ENCODE results near the gene SDSL.

SDSL gene

DNA sequence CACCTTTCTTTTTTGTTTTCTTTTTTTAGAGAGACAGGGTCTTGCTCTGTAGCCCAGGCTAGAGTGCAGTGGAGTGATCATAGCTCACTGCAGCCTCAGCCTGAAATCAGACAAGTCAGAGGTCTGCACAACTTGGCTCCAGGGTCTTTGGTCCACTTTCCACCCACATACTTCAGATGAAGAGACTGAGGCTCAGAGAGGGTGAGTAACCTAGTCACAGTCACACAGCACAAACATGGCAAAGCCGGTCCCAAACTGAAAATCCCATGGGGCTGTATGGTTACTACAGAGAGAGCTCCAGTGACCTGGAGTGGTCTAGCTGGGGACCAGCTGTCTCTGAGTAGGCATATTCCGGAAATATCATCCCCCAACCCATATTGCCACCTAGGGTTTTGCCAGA is 30.3 kb downstream of the SDSL start:
- DNase-seq: no peak

DNA sequence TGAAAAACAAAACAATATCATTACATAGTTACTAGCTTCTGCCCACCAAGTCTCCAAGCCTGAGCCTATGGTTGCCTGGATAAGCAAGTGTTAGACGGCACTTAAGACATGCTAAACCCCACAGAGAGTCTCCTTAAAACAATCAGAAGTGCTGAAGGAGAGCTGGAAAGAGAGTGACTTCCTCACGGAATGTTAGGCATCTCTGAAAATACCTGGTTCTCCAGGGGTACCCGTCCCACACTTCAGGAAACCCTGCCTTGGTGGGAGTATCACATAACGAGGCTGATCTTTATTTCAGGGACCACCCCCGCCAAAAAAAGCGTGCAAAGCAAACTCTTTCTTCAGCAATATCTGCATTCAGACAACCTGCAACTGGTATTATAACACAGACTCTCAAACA is 31.1 kb downstream of the SDSL start:
- no peak for DNase-seq

DNA sequence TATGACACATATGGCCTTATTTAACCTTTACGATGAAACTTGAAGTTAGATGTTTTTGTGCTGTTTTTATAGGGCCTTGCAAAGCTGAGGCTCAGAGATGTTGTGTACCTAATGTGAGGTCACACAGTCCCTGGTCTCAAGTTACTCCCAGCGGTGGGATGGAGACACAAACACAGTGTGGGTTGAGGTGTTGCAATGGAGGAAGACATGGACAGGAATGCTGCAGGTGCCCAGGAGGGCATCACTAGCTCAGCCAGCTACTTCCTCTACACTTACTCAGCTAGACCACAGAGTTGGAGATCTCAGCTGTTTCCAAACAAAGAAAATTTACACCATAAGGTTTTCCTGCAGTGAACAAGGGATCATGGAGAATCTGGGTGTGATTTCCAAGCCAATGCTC is 34.0 kb downstream of the SDSL start:
- no peak for DNase-seq

DNA sequence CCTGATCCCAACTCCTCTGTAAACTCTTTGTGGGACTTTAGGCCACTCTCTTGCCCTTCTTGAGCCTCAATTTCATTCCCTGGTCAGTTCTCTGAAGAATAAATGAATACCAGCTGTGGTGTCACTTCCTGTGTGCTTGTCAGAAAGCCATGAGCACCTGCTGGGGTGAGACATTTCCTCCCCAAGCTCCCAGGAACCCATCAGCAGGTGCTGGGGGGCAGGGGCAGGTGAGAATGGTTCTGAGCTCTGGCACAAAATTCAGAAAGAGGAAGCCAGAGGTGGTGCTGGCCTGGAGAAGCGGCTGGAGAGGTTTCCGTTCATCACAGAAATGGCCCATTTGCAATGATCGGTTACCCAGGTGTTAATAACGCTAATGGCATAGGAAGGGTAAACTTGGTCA is 34.6 kb downstream of the SDSL start:
- no peak for DNase-seq

DNA sequence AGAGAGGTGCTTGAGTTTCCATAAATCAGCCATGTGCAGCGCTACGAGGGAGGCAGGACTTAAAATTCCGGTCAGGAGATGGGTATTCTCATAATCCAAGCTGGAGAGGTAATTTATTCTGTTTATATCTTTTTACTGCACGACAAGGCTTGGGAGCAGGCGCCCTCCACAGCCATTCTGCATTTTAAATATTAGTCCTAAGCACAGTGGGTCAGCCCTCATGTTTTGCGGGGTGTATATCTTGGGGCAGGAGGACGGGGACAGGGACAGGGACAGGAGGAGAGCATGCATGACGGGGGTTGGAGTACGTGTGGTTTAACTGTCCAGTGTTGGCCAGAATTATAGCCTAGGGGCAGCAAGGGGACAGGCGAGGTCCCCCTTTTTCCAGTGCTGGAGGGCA is 35.0 kb downstream of the SDSL start:
- DNase-seq: no peak

DNA sequence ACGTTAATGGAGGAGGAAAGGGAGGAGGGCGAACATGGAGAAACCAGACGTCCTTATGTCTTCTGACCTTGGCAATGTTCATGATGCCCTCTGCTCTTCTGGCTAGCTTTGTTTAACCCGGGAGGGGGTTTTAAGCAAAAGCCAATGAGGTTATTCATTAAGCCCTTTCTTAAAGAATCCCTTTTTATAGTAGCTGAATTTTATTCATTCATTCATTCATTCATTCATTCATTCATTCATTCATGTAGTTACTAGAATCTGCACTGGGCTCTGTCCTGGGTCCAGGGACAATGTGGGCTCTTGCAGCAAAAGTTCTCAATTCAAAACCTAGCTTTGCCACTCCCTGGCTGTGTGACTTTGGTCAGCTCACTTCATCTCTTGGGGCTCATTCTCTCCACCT is 35.5 kb downstream of the SDSL start:
- no peak for DNase-seq

DNA sequence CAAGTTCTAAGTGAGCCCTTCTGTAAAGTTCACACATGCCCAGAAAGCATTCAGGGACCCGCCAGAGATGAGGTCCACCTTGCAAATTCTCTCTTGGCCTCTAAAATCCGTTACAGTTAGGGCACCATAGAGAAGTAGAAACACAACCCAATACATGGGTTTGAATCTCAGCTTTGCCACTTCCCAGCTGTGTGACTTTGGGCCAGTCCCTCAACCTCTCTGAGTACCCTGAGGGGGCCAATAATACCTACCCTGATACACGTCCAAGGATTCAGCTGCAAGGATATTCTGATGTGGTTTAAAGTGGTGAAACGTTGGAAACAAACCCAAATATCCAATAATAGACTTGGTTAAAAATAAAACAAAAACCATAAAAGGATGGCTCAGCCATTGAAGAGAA is 37.8 kb downstream of the SDSL start:
- DNase-seq: no peak

DNA sequence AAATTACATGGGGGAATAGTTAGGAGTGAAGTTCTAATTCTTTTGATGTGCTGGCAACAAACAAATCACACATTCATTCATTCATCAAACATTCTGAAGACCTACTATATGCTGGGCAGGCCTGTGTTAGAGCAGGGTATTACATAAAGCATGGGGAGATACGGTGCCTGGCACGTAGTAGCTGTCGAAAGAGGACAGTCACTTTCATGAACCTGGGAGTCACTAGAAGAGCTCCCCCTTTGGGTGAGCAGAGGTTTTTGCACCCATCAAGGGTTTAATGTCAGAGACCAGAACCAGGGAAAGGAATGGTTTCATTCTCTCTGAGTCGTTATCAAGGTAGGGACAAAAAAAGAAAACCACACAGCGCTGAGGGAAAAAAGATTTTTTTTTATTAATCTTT is 39.5 kb downstream of the SDSL start:
- no peak for DNase-seq

DNA sequence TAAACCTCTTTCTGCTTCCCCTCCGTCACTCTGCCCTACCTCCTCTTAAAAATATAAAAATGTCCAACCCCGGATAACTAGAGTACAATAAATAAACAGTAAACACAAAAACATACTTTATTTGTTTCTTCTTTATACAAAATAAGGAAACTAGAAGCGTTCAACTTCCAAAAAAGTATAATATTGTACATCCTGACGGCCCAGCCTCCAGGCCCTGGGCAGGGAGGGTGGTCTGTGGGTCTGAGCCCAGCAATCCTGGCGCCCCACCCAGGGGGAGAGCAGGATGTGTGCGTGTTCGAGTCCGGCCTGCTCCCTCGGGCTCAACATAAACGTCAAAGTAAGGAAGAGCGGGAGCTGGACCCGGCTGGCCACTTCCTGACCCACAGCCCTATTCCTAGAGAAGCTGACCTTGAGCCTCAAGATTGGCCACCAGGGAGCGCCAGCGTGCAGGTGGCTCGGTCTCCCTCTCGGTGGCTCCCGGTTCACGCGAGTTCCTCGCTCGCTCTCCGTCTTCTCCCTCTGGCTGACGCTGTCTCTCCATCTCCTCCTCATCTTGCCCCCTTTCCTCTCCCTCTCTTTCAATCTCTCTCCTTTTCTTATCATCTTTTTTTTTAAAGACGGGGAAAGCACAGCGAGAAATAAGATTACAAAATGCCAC is 40.1 kb downstream of the SDSL start:
- peak; percentile 9 to 59 (median 46) for DNase-seq

DNA sequence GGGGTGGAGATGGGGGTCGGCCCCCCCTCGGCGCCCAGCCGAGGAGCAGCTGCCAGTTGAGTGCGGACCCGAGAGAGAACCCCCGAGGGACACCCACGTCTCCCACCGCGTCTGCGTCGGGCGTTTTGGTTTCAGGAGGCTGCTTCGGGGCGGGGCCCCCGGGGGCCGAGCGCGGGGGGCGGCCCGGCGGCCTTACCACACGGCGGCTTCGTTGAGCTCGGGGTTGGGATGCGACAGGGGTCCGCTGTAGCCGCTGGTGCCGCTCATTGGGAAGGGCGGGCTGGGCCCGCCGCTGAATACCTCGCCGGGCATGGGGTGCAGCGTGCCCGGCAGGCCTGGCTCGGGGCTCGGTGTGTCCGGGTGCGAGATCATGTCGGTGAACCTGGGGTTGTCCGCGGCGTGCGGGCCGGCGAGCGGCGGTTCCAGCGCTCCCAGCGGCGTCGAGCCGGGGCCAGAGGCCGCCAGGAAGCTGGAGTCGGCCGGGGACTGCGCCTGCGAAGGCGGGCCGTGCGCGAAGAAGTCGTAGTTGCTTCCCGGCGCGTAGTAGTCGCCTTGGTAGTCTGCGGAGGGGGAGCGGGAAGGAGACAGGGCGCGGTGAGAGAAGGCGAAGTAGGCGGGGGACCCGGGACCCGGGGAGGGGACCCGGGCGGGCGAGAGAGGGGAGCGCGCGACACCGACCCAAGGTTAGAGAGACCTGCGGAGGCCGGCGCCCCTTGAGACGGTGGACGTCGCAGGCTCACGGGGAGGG is 41.0 kb downstream of the SDSL start:
- no peak for DNase-seq

DNA sequence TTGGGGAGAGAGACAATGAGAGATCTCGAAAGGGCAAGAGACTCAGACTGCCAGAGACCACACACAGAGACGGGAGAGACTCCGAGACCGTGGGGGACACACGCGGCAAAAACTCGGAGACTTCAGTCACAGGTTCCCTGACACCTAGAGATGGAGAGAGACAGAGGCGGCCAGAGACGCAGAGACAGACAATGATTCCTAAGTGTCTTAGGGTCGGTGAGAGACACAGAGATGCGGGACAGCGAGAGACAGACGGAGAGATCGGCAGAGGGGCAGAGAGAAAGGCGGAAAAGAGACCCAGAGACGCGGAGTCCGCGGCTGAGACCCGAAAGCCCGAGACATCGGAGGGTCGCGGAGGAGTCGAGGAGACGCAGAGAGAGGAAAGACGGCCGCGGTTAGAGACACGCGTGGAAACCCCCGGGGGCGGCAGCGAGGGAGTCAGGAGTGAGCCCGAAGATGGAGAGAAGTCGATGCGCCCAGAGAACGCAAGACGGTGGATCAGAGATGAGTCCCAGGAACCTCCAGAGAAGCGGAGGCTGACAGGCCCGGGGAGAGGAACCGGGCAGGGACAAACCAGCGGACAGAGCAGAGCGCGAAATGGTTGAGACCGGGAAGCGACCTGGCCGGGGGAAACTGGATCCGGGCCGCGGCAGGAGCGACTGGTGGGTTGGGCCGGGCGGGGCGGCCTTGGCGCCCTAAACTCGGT is 41.7 kb downstream of the SDSL start:
- no peak for DNase-seq

DNA sequence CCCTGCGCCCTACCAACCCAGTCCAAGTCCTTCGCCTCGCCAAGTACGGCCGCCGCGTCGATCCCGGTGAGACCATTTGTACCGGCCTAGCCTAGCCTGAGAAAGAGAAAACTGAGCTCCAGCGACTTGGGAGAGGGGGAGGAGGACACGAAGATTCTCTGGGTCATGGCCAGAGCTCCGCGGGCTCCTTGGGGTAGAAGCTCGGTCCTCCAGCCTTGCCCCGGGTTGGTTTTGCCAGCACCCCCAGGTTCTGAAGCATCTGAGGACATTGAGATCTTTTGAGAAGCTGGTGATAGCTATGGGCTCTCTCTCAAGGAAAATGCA is 42.2 kb downstream of the SDSL start:
- no peak for DNase-seq

DNA sequence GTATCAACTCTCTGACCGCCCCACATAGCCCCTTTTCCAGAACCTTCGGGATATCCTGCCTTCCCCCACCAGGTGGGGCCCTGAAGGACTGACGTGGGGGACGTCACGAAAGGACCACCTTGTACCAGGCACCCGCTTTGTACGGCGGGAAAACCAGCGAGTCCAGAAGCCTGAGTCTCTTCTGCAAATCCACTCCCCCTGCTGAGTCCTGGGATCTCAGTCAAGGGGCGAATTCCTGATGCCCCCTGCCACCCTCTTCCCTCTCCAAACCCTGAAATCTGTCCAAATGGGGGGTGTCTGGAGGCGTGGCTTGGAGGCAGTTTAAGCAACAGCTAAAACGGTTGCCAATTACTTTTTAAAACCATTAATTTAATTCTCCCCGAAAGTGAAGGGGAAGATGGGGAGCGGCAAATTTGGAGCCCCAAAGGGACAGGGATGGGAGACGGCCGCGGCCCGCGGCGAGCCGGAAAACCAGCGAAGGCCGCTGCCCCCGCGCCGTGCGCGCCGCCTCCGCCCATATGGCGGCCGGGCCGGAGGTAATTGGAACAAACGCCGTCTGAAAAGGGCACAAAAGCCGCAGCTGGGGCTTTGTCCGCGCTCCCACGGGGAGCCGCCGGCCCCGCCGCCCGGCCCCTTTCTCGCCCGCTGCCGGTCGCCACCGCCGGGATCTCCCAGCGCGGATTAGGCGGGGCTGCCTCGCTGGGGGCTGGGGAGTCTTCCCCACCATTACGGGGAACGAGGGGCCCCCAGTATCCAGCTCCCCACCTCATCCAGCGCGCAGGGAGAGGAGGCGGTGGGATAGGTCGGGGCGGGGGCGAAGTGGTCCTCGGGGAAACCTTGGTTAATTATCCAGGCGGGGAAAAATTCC is 42.9 kb downstream of the SDSL start:
- DNase-seq: no peak

DNA sequence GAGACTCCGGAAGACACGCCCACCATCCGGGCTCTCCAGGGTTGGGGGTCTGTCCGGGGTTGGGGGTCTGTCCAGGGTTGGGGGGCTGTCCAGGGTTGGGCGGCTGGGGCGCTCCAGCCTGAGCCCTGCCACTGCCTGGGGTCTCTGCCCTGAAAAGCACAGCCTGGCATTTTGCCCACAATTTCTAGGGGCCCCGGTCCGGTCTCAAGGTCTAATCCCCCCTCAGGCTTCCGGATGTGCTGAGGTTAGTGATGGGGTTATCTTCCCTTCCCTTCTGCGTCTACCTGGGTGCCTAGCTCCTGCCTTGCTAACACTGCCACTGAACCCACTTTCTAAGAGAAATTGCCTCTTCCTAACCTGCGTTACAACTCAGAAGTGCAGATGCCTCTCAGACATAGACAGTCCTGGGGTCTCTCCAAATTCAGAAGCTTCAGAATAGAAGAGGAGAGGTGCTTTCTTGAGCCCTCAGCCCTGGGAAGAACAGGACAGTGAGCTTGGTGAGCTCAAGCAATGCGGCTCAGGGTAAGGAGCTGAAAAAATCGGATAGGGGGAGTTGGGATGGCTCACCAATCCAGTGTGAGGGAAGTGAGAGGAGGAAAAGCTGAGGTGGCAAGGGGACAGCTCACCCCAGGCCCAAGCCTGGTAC is 43.8 kb downstream of the SDSL start:
- DNase-seq: no peak

DNA sequence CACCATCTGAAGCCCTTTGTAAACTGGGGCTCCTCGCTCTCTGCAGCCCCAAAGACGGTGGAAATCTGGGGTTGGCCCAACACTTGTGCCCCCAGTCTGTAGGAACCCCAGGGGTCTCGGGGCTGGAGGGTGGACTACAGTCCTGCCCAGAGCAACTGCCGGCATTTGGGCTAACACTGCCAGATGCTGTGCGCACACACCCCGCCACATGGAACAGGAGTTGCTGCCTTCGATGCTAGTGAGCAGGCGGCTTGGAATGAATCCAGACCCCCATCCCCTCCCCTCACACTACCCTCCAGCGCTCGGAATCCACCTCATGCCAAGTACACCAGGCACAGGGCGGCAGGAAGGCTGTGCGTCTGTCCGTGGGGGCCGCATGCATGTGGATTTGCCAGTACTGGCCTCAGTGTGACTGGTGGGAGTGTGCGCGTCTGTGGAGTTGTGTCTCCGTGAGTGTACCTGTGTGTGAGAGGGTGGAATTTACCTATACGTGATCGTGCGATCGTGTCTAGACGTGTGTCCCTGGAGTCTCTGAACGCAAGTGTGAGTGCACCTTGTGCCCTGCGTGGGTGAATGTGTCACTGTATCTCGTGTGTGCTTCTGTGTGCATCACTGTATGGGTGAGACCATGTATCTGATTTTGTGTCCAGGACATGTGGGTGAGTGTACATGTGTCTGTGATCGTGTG is 44.4 kb downstream of the SDSL start:
- no peak for DNase-seq

DNA sequence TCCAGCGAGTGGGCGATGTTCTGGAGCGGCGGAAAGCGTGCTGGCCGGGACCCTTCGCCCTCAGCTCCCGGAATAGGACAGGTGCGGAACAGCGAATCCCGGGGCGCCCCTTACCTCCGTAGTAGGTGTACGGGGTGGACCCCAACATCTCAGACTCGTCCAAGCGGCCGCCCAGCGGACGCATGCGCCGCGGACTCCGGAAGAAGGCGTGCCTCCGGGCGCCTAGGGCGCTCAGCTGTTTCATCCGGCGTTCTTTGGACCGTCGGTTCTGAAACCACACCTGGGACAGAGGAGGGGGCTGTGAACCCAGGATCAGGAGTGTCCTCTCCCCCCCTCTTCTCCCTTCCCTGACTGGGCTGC is 44.9 kb downstream of the SDSL start:
- DNase-seq: no peak

DNA sequence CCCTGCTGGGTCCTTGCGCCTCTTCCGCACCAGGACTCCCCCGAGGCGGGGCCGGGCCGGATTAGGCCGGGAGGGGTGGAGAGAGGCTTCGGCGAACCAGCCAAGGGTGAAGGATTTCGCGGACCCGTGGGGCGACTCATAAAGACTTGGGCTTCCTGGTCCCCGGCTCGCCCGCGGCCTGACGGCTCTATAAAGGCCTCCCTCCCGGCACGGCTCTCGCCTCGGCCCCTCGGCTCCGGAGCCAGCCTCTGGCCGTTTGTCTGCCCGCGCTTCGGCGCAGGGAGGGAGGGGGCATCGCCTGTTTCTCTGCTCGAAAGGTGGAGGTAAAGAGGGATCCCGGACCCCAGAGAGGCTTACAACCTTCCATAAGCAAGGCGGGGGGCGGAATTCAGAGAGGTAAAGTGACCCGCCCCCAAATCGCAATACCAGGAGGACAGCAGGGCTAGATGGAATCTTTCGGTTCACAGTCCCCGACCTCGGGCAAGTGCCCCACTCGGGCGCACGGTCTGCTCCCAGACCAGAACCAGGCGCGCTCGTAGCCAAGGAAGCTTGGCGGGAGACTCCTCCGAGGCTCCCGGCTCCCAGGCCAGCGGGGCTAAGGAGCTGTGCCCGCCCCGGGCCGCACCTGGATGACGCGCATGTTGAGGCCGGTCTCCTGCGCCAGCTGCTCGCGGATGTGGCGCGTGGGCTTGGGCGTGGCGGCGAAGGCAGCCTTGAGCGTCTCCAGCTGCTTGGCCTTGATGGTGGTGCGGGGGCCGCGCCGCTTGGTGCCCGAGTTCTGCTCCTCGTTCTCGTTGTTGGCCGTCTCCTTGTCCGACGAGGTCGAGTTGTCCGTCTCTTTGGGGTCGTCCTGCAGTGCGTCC is 45.6 kb downstream of the SDSL start:
- DNase-seq: no peak

DNA sequence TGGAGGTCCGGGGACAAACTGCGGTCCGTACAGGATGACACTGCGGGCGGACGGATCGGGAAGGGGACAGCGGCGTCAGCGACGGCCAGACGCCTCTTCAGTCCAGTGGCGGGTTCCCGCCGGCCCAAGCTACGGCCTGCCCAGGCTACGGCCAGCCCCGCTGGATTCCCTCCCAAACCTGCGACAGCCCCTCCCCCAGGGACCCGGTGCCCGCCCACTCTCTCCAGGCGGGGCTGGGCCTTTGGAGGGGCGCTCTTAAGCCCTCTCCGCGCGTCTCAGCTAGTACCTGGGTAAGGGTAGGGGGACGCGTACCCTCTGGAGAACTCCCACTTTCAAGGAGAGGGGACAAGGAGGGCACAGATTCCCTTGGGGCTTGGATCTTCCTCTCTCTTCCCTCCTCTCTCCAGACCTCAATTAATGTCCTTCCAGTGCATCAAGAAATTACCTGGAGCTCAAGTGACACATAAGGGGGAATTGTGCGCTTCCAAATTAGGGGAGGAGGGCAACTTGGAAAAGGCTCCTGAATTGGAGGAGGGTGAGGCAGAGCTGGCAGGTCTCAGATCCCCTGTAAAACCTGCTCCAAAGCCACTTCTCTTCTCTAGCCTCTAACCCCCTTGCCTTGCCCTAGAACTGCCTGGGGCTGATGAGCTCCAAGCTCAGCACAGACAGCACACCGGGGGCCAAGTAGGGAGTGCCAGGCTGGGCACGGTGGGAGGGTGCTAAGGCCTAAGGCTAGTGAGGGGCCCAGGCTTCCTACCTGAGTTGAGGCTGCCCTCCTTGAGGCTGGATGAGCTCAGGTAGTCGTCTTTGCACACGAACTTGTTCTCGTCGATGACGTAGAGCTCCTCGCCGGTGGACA is 46.4 kb downstream of the SDSL start:
- no peak for DNase-seq

DNA sequence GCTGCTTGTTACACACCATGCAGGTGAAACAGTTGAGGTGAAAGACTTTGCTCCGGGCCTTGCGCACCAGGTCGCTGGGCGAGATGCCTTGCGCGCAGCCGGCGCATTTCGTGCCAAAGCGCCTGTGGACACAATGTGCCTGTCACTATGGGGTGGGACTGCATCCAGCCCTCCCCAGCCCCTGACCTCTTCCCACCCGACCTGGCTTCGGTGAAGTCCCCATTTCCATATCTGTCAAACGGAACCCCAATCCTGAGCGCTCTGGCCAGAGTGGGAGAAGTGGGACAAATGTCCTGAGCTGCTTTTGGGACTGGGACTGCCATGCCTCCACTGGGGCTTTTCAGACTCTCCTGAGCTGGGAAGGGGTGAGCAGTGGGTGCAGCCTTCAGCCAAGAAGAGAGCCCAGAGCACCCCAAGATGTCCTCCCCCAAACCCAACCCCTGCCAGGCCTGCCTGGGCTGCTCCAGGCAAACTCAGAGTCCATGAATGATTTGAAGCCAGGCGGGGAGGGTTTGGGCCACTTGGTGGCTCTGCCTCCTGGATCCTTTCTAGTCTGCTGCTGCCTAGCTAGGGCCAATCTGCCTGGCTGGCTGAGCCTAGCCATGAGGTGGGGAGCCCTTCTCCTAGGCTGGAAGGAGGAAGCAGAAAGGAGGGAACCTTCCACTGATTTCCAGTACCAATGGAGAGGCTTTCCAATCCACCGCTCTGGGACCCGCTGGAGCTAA is 47.2 kb downstream of the SDSL start:
- no peak for DNase-seq

Measured in T-helper 2 cell (primary cell).